Thoracic aorta (tissue), 2 donors: ENCODE measurements around the gene ALS2. TPM values are rescaled to one million over a fixed set of nuclear protein-coding genes. Genes with fewer than 3 reads are reported as not detected.

ENCODE experiments used
- ATAC-seq: fragments of 150-250 bp; one replicate; pipeline ENCODE4 v1.8.0; 2017; ENCODE audit warnings: low read depth; ENCODE audit not compliant: insufficient number of reproducible peaks, low FRiP score
- DNase-seq: peaks from one replicate; pipeline ENCODE4 v3.0.0-alpha.2; 2020; ENCODE audit warnings: low spot score
- H3K27ac ChIP-seq, 2 donors: fragments of 200-600 bp; sonication (generic); 1 replicate in 1 of 2; 2 replicates in 1 of 2; pipeline ENCODE4 v1.5.1; 2016; ENCODE audit warnings: mild to moderate bottlenecking in 2 of 2, moderate library complexity in 2 of 2
- H3K27me3 ChIP-seq: fragments of 200-600 bp; sonication (generic); replicated peaks from 2 replicates; pipeline ENCODE4 v1.6.0; 2016; ENCODE audit warnings: mild to moderate bottlenecking; ENCODE audit not compliant: insufficient read depth
- H3K36me3 ChIP-seq: fragments of 200-600 bp; sonication (generic); one replicate; pipeline ENCODE4 v1.5.1; 2016
- H3K4me1 ChIP-seq, 2 donors: fragments of 200-600 bp; sonication (generic); 1 replicate in 1 of 2; 2 replicates in 1 of 2; pipeline versions ENCODE4 v1.5.1 to v1.6.0; 2016; ENCODE audit warnings: low read depth in 2 of 2, mild to moderate bottlenecking in 1 of 2; ENCODE audit not compliant: control insufficient read depth in 1 of 2
- H3K4me3 ChIP-seq: fragments of 200-600 bp; sonication (generic); 2 replicates; pipeline ENCODE4 v1.5.1; 2016; ENCODE audit warnings: mild to moderate bottlenecking
- H3K9me3 ChIP-seq: fragments of 200-600 bp; sonication (generic); 2 replicates; pipeline ENCODE4 v1.5.1; 2016
- total RNA-seq, 2 donors: library from RNA; depleted of rRNA; stranded (reverse); fragments of >200 nt; gene quantifications; one replicate each; pipeline versions ENCODE4 v1.1.0 to v1.2.3, GENCODE V29; 2016
- TF ChIP-seq, protein P1 (sequence below): fragments of 200-600 bp; sonication (generic); IDR thresholded peaks from one replicate; pipeline ENCODE4 v1.5.1; 2019; ENCODE audit warnings: antibody characterized with exemption

Gene ALS2
- 10 to 100 TPM; 34.5 to 45.1 TPM for total RNA-seq

DNA sequence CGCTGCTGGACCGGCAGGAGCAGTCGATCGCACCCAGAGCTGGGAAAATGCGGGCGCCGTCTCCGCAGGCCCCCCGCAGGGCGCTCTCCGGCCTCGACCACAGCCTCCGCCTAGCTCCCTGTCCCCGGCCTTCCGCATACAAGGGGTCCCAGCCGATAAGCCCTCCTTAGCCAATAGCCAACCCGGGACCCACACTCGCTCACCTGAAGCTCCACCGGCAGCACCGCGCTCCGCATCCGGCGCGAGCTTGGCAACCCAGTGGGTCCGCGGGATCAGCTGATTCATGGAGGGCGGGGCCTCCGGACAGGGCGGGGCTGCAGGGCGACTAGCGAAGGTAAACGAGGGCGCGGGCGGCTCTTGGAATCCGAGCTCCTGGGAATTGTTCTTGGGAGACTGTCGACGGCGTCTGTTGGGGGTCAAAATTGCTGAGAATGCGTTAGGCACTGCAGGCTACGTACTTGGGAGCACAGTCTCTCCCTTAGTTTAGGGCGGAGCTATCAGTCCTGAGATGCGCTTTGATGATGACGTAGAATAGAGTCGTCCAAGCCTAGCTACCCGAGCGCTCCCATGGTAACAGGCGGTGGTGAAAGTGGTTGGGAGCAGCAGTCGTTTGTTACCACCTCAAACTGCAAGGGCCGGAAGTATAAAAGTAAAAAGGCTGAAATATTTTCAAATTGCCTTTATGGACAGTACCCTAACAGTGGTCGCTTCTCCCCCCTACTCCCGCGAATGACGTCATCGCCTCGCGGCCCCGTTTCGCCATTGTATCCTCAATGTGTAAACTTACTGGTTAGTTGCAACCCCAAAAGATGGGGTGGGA, at the start of gene ALS2:
Gene ALS2 (minus strand): TSS at position 260 of the 820 bp plus-strand sequence. CDS start 12,048 bp downstream, outside the sequence.
- peak within 1 kb of the TSS; percentile 91 for H3K4me3 ChIP-seq
- TF ChIP-seq, protein P1, sequence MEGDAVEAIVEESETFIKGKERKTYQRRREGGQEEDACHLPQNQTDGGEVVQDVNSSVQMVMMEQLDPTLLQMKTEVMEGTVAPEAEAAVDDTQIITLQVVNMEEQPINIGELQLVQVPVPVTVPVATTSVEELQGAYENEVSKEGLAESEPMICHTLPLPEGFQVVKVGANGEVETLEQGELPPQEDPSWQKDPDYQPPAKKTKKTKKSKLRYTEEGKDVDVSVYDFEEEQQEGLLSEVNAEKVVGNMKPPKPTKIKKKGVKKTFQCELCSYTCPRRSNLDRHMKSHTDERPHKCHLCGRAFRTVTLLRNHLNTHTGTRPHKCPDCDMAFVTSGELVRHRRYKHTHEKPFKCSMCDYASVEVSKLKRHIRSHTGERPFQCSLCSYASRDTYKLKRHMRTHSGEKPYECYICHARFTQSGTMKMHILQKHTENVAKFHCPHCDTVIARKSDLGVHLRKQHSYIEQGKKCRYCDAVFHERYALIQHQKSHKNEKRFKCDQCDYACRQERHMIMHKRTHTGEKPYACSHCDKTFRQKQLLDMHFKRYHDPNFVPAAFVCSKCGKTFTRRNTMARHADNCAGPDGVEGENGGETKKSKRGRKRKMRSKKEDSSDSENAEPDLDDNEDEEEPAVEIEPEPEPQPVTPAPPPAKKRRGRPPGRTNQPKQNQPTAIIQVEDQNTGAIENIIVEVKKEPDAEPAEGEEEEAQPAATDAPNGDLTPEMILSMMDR: no peak
- no peaks in the 10 kb centered on the region for H3K27me3 ChIP-seq

DNA sequence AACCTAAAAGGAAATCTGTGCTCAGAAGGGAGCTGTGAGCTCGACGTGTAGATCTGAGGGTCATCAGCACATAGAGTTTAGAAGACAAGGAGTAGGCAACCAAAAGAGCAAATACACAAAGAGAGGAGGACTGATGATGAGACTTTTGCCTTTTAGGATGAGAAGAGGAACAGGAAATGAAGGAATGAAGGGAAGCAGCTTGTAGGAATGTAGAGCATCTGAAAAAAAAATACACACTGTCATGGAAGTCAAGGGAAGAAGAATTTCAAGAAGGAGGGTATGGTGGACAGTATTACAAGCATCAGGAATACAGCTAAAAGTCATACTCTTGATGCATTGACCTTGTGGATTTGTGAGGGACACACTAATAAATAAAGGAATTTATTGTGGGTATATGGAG, 47.5 kb upstream of the ALS2 start:
- no peak overlapping the region for H3K27ac ChIP-seq
- DNase-seq (no peak), ATAC-seq (no peak)
- H3K27me3 ChIP-seq: no peaks in the 10 kb centered on the region
- H3K4me3 ChIP-seq: no peak overlapping the region
- TF ChIP-seq, protein P1: no peak
- H3K36me3 ChIP-seq: no peaks in the 10 kb centered on the region
- H3K9me3 ChIP-seq: no peaks in the 10 kb centered on the region
- H3K4me1 ChIP-seq: peaks cover 3 to 14% of the 10 kb centered on the region in 2 donors

More for the DNA sequence above, at the start of gene ALS2:
- ATAC-seq (peak; percentile 99), DNase-seq (peak; percentile 96)
- H3K27ac ChIP-seq: peak within 1 kb of the TSS; percentile 84 to 85
- peaks cover 6 to 24% of the 10 kb centered on the region in 2 donors for H3K4me1 ChIP-seq
- no peaks in the 10 kb centered on the region for H3K36me3 ChIP-seq
- no peaks in the 10 kb centered on the region for H3K9me3 ChIP-seq

DNA sequence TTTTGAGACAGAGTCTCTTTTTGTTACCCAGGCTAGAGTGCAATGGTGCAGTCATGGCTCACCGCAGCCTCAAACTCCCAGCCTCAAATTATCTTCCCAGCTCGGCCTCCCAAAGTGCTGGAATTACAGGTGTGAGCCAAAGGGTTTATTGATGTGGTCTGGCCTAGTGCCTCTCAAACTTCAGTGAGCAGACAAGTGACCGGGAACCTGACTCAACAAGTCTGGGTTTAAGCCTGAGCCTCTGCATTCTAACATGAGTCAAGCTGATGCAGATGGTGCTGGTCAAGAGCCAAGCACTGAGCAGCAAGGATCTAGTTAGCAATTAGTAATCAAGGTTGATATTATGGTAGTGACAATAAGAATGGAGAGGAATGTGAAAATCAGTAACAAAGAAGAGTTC, 46.9 kb upstream of the ALS2 start:
- no peaks in the 10 kb centered on the region for H3K36me3 ChIP-seq
- TF ChIP-seq, protein P1: no peak
- H3K27ac ChIP-seq: no peak overlapping the region
- no peak overlapping the region for H3K4me3 ChIP-seq
- ATAC-seq (no peak), DNase-seq (no peak)
- H3K4me1 ChIP-seq: peaks cover 5 to 20% of the 10 kb centered on the region in 2 donors
- no peaks in the 10 kb centered on the region for H3K9me3 ChIP-seq
- H3K27me3 ChIP-seq: no peaks in the 10 kb centered on the region

DNA sequence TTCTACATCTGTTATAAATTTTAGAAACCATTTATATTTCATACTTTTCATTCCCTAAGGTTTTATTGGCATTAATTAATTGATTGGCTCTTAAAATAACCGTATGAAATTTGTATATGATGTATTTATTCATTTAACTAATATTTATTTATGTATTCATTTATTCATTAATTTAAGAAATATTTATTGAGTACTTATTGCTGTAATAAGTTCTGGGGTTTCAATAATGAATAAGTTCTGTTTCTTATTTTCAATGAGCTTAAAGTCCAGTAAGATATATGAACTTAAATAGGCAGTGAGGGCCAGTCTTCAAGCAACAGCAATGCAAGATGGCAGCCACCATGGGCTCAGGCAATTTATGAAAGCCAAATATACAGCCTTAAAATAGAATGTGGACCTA, 43.5 kb upstream of the ALS2 start:
- H3K36me3 ChIP-seq: no peaks in the 10 kb centered on the region
- H3K9me3 ChIP-seq: no peaks in the 10 kb centered on the region
- TF ChIP-seq, protein P1: no peak
- no peak overlapping the region for H3K27ac ChIP-seq
- H3K27me3 ChIP-seq: no peaks in the 10 kb centered on the region
- ATAC-seq: no peak
- DNase-seq: no peak
- H3K4me3 ChIP-seq: no peak overlapping the region
- H3K4me1 ChIP-seq: peaks cover 7 to 39% of the 10 kb centered on the region in 2 donors

DNA sequence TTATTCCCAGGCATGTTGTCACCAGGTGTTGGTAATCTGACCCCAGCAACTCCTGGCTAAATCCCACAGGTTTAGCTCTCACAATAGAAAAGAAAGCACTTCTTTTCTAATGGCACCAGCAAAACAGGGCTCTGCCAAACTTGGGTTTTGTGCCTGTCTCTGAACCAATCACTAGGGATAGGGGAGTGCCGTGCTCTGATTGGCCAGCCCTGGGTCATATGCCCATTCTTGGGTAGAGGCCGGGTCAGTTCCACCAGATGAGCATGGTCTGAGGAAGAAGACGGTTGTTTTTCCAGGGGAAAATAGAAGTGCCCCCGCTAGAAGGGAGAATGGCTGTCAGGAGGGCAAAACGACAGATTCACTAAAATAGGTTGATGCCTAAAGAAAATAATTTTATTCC, 40.3 kb upstream of the ALS2 start:
- Histone ChIP-seq H3K4me3 (no peak overlapping the region), H3K27me3 (no peaks in the 10 kb centered on the region), H3K4me1 (peaks cover 7 to 39% of the 10 kb centered on the region in 2 donors), H3K9me3 (no peaks in the 10 kb centered on the region), H3K36me3 (no peaks in the 10 kb centered on the region), H3K27ac (no peak overlapping the region)
- TF ChIP-seq, protein P1: no peak
- ATAC-seq (no peak), DNase-seq (no peak)
